Measurements from ENCODE around the gene CT45A9.
"Not testable (repeated sequence)": the region's sequence is repeated elsewhere in the genome, so short reads cannot be mapped to it uniquely, and the experiment has no call there.

The CT45A9 gene

GRCh38 chrX:135871712-135872111, at the start of gene CT45A9:
TSS of gene CT45A9 (minus strand) at chrX:135871812. CDS start at chrX:135868061, 3,751 bp downstream.
- not testable (repeated sequence) for H2AFZ ChIP-seq (ENCODE audit: low read length); H3K4me1 ChIP-seq (ENCODE audit: insufficient read depth, low read length, poor library complexity, severe bottlenecking); H3K4me3 ChIP-seq (ENCODE audit: low read length, poor library complexity, severe bottlenecking); H3K27me3 ChIP-seq (ENCODE audit: insufficient read depth, low read length, poor library complexity, severe bottlenecking); H3K9me2 ChIP-seq (replicated peaks; ENCODE audit: low read depth, low read length); H3F3A ChIP-seq (ENCODE audit: low read depth); H3K9me3 ChIP-seq (ENCODE audit: insufficient read depth, low read depth, low read length); H3K9ac ChIP-seq (ENCODE audit: low read depth, low read length, poor library complexity, severe bottlenecking); H3K36me3 ChIP-seq (ENCODE audit: insufficient read depth, low read length); H3K79me2 ChIP-seq (ENCODE audit: insufficient read depth, low read length); H3K4me2 ChIP-seq (ENCODE audit: low read depth, low read length, poor library complexity, severe bottlenecking); H4K20me1 ChIP-seq (ENCODE audit: insufficient read depth, low read length, poor library complexity, severe bottlenecking)

DNA sequence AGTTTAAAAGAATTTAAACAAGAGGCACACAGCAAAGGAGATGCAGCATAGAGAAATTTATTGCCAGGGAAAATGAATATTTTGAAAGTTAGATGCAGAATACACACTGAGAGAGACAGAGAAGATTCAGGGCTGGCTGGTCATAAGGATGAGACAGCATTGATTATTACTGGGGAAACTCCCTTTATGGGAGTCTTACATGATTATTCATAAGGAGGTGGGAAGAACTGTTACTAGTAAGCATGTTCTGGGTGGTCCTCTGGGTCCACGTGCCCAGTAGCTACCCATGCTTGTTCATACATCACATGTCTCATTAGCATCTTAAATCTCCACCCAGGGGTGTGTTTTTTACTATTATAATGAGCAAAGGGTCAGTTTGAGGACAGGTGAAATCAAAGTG, 48.9 kb upstream of the CT45A9 start:
- not testable (repeated sequence) for H3K9me3 ChIP-seq (ENCODE audit: insufficient read depth, low read depth, low read length); H3K27me3 ChIP-seq (ENCODE audit: insufficient read depth, low read length, poor library complexity, severe bottlenecking); H3K9ac ChIP-seq (ENCODE audit: low read depth, low read length, poor library complexity, severe bottlenecking)

GRCh38 chrX:135914404-135914803, 42.8 kb upstream of the CT45A9 start:
- no peak overlapping the region for H3K9ac ChIP-seq (ENCODE audit: low read depth, low read length, poor library complexity, severe bottlenecking)
- no peak overlapping the region for H2AFZ ChIP-seq (ENCODE audit: low read length)
- no peaks in the 10 kb centered on the region for H3K79me2 ChIP-seq (ENCODE audit: insufficient read depth, low read length)
- TF ChIP-seq EZH2phosphoT487 (IDR thresholded peaks at IDR 0.05; ENCODE audit: borderline replicate concordance) = no peak
- TF ChIP-seq, protein P1, sequence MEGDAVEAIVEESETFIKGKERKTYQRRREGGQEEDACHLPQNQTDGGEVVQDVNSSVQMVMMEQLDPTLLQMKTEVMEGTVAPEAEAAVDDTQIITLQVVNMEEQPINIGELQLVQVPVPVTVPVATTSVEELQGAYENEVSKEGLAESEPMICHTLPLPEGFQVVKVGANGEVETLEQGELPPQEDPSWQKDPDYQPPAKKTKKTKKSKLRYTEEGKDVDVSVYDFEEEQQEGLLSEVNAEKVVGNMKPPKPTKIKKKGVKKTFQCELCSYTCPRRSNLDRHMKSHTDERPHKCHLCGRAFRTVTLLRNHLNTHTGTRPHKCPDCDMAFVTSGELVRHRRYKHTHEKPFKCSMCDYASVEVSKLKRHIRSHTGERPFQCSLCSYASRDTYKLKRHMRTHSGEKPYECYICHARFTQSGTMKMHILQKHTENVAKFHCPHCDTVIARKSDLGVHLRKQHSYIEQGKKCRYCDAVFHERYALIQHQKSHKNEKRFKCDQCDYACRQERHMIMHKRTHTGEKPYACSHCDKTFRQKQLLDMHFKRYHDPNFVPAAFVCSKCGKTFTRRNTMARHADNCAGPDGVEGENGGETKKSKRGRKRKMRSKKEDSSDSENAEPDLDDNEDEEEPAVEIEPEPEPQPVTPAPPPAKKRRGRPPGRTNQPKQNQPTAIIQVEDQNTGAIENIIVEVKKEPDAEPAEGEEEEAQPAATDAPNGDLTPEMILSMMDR (conservative IDR thresholded peaks at IDR 0.05; ENCODE audit: low read length) = no peak
- no peaks in the 10 kb centered on the region for H3K27me3 ChIP-seq (ENCODE audit: insufficient read depth, low read length, poor library complexity, severe bottlenecking)
- H3K9me3 ChIP-seq (ENCODE audit: insufficient read depth, low read depth, low read length) = no peaks in the 10 kb centered on the region
- H3K4me2 ChIP-seq (ENCODE audit: low read depth, low read length, poor library complexity, severe bottlenecking) = no peak overlapping the region
- no peaks in the 10 kb centered on the region for H3F3A ChIP-seq (ENCODE audit: low read depth)
- H3K36me3 ChIP-seq (ENCODE audit: insufficient read depth, low read length) = no peaks in the 10 kb centered on the region
- H3K4me1 ChIP-seq (ENCODE audit: insufficient read depth, low read length, poor library complexity, severe bottlenecking) = no peaks in the 10 kb centered on the region
- H3K4me3 ChIP-seq (ENCODE audit: low read length, poor library complexity, severe bottlenecking) = no peak overlapping the region
- H4K20me1 ChIP-seq (ENCODE audit: insufficient read depth, low read length, poor library complexity, severe bottlenecking) = no peaks in the 10 kb centered on the region
- H3K9me2 ChIP-seq (replicated peaks; ENCODE audit: low read depth, low read length) = no peaks in the 10 kb centered on the region

More for the DNA sequence above, 48.9 kb upstream of the CT45A9 start:
- H3K9me2 ChIP-seq (replicated peaks; ENCODE audit: low read depth, low read length); H3K4me3 ChIP-seq (ENCODE audit: low read length, poor library complexity, severe bottlenecking); H3K4me1 ChIP-seq (ENCODE audit: insufficient read depth, low read length, poor library complexity, severe bottlenecking); H4K20me1 ChIP-seq (ENCODE audit: insufficient read depth, low read length, poor library complexity, severe bottlenecking); H3K79me2 ChIP-seq (ENCODE audit: insufficient read depth, low read length); H3K36me3 ChIP-seq (ENCODE audit: insufficient read depth, low read length); H3F3A ChIP-seq (ENCODE audit: low read depth); H3K4me2 ChIP-seq (ENCODE audit: low read depth, low read length, poor library complexity, severe bottlenecking); H2AFZ ChIP-seq (ENCODE audit: low read length): not testable (repeated sequence)

DNA sequence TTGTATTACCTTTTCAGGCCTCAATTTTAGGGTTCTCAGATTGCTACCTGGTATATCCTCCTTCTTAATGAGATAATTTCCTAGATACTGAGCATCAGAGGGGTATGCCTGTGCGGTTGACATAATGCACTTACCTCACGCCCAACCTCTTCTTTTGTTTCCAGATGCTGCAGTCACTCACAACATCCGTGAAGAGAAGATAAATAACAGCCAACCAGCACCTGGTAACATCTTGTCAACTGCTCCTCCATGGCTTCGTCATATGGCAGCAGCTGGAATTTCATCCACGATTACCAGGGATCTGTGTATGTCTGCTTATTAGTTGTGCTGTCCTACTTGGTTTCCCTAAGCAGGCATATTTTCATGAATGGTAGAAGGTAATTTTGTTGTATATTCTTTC, 38.6 kb upstream of the CT45A9 start:
- Histone ChIP-seq H4K20me1 (ENCODE audit: insufficient read depth, low read length, poor library complexity, severe bottlenecking) (no peaks in the 10 kb centered on the region), H3K4me2 (ENCODE audit: low read depth, low read length, poor library complexity, severe bottlenecking) (no peak overlapping the region), H3K4me3 (ENCODE audit: low read length, poor library complexity, severe bottlenecking) (no peak overlapping the region), H3K27me3 (ENCODE audit: insufficient read depth, low read length, poor library complexity, severe bottlenecking) (no peaks in the 10 kb centered on the region), H3K9me2 (replicated peaks; ENCODE audit: low read depth, low read length) (no peaks in the 10 kb centered on the region), H3K9ac (ENCODE audit: low read depth, low read length, poor library complexity, severe bottlenecking) (no peak overlapping the region), H3K9me3 (ENCODE audit: insufficient read depth, low read depth, low read length) (no peaks in the 10 kb centered on the region), H3F3A (ENCODE audit: low read depth) (no peaks in the 10 kb centered on the region), H2AFZ (ENCODE audit: low read length) (no peak overlapping the region), H3K79me2 (ENCODE audit: insufficient read depth, low read length) (no peaks in the 10 kb centered on the region), H3K36me3 (ENCODE audit: insufficient read depth, low read length) (no peaks in the 10 kb centered on the region), H3K4me1 (ENCODE audit: insufficient read depth, low read length, poor library complexity, severe bottlenecking) (no peaks in the 10 kb centered on the region)
- TF ChIP-seq EZH2phosphoT487 (IDR thresholded peaks at IDR 0.05; ENCODE audit: borderline replicate concordance) = no peak
- TF ChIP-seq, protein P1 (conservative IDR thresholded peaks at IDR 0.05; ENCODE audit: low read length) = no peak
